ENCODE results near the gene ASB13.

The ASB13 gene, protein sequence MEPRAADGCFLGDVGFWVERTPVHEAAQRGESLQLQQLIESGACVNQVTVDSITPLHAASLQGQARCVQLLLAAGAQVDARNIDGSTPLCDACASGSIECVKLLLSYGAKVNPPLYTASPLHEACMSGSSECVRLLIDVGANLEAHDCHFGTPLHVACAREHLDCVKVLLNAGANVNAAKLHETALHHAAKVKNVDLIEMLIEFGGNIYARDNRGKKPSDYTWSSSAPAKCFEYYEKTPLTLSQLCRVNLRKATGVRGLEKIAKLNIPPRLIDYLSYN

DNA sequence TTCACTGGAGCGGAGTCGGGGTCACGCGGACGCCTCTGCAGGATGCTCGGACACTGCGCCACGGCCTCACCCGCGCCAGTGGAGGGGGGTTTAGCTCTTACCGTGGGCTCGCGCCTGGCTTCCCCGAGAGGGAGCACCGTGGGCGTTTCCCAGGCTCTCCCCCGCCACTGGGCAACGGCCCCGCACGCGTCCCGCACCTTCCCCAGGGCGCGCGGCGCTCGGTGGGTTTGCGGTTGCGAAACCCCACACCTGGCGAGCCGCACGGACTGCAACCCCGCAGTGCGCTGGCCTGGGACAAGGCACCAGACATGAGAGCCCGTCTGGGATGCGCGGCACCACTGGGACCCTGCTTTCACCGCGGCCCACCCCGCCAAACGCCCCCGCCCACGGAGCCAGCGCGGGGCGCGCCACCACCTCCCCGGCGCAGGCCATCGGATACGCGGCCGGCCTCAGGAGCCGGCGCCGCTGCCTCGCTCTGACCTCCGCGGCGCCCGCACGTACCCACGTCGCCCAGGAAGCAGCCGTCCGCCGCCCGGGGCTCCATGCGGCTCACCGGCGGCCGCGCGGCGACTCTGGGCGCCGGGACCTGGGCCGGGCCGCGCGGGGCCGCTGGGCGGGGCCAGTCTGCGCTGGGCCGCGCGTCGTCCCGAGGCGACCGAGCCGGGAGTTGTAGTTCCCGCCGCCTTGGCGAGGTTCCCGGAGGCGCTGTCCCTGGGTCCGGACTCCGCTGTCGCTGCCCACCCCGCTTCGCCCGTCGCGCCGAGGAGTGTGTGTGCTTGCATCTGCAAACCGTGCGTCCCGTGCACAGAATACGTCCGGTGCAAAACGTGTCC lies at the start of gene ASB13:
Gene ASB13, minus strand, starts transcription at position 588 of the 833 bp plus-strand sequence. Its CDS starts 44 bp downstream, at position 544.
- DNase-seq (ENCODE audit: low read depth): no peak

DNA sequence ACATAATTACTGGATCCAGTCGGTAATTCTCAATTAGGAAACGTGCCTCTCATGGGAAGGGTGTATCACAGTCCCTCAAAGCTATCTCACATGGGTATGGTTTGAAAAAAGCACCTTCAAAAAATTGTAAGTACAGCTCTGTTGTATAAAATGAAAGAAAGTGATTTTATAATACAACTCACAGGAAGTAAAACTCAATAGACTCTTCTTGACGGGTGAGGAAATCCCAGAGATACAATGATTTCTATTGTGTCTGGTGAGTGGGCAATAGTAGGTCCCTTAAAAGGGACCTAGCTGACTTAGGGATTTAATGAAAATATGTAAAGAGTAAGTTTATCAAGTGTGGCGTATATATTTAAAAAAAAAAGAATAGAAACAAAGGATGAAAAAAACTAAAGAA lies 45.2 kb upstream of the ASB13 start:
- no peak for DNase-seq (ENCODE audit: low read depth)

DNA sequence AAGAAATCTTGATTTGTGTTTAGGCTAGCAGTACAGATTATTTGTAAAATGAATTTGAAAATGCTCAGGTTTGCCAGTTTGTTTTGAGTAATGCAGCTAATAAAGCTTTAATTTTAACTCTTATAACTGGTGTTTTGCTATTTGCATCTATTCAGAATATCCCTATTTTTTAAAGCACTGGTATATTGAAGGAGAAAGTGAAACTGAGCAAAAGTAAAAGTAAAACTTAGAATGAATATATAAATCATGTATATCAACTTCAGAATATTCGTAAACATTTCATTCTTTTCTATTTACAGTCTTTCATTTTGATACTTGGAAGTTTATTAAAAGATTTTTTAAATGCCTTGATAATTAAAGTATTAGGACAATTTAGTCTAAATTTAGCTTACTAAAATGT lies 44.5 kb upstream of the ASB13 start:
- DNase-seq (ENCODE audit: low read depth): no peak

DNA sequence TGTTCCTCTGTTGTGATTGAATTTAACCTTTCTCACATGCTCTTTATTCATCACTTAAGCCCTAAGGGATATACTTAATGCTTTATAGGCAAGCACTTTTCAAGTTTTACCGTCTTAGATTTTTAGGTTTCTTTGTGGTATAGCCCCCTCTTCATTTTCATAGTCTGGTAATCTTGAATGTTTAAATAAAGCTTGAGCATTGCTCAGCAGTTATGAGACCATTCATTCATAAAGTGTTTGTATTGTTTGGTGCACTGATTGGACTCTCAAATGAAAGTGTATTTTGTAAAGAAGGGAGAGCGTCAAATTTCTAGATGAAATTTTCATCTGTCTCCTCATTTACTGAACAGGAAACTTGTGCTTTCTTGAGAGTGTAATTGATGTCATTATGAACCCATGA lies 43.5 kb upstream of the ASB13 start:
- DNase-seq (ENCODE audit: low read depth): no peak

DNA sequence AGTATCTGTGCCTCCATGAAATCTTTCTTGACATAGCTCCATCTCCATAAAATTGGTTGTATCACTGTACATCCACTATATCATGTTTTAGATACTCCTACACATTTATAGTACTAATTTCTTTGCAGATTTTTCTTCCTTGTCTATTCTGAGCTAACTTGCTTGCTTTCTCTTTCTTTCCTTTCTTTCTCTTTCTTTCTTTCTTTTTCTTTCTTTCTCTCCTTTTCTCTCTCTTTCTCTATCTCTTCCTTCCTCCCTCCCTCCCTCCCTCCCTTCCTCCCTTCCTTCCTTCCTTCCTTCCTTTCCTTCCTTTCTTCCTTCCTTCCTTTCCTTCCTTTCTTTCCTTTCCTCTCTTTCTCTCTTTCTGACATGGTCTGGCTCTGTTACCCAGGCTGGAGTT lies 42.0 kb upstream of the ASB13 start:
- no peak for DNase-seq (ENCODE audit: low read depth)

DNA sequence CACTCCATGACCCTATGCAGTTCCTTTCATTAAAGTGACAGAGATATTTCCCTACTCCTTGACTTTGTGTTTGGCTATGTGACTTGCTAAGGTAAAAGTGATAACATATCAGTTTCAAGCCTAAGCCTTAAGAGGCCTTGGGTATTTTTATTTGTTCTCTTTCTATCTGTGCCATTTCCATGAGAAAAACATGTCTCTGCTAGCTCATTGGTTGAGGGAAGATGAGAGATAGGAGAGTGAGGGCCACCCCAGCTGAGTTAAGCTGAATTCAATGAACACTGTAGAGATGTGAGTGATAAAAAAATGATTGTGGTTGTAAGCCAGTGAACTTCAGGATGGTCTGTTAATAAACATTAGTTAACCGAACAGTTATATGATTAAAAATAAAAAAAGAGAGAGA lies 31.7 kb upstream of the ASB13 start:
- DNase-seq (ENCODE audit: low read depth): no peak

DNA sequence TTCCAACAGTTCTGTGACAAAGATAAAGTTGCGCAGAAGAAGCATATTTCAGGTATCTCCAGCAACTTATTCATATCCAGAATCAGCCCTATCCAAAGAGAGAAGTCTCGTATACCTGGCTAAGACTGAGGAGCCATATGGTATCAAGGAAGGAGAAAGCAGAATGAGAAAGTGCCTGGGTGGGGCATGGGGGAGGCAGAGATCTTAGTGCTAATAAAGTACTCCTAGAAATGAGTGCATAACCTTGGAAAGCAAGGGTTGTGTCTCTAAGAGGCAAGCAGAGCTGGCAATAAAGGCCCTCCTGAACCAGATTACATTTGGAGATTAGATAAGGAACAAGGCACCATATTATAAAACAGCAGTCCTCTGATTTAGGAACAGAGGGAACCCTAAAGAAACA lies 30.9 kb upstream of the ASB13 start:
- DNase-seq (ENCODE audit: low read depth): no peak

DNA sequence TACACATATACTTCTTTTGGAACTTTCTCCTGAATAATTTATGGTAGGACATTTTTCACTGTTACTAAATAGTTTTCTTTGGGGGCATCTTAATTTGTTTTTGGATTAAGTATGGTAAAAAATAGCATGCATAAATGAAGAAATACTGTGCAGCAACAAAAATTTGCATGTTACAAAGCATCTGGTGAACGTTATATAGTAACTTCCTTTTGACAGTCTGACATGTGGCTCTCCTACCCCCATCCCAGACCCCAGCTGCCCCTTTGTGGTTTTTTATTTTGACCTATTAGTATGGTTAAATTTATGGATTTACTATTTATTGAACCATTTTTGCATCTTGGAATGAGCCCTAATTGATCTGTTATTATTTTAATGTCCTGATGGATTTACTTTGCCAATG lies 28.2 kb upstream of the ASB13 start:
- DNase-seq (ENCODE audit: low read depth): no peak

DNA sequence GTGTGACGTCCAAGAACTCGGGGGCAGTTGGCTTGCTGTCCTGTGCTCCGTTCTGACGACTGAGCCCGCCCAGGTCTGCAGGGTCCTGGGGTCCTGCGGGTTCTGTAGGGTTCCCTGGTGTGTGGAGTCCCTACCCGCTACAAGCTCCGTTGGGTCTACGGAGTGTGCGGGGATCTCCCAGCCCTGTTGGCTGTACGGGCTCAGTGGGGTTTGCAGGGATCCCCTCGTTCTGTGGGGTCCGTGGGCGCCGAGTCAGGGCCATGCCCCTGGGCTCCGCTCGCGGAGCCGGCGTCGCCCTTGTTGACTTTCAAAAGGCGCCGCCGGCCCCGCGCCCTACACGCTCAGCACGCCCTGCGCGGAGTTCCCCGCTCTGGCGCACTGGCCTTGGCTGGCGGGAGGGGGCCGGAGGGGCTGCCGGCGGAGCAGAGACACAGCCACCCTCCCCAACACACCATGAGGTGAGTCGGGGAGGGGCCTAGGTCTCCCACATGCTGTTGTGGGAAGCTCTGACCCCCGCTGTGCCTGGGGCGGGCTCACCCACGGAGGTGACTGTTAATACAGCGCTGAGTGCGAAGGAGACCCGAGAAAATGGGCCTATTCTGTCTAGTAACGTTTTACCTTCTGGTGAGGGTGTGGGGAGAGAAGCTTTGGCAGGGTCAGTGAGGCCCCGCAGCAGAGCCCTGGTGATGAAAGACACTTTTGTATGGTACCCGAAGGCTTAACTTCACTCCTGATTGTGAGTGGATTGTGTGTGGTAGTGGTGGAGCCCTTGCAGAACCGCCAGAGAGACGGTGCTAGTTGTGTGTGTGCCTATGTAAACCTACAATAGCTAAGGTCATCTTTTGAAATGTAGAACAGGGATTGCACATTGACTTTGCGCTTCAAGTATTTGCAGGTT lies 26.3 kb upstream of the ASB13 start:
- peak; percentile 64 for DNase-seq (ENCODE audit: low read depth)

DNA sequence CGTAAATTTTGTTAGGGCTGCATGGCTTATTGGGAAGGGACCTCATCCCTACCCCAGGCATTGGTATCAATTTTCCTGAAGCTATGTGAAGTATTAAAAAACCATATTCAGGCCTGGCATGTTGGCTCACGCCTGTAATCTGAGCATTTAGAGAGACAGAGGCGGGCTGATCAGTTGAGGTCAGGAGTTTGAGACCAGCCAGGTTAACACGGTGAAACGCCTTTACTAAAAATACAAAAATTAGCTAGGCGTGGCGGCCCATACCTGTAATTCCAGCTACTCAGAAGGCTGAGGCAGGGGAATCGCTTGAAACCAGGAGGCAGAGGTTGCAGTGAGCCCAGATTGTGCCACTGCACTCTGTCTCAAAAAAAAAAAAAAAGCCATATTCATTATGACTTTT lies 25.4 kb upstream of the ASB13 start:
- DNase-seq (ENCODE audit: low read depth): no peak

DNA sequence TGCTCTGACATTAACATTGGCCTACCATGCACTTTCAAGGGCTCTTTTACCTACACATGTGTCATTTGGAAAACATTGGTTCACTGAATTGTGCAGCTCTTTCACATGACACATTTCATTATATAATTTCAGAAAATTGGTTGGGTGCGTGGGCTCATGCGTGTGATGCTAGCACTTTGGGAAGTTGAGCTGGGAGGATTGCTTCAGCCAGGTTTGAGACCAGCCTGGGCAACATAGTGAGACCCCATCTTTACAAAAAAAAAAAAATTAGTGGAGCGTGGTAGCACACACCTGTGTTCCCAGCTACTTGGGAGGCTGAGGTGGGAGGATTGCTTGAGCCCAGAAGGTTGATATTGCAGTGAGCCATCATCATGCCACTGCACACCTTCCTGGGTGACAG lies 22.2 kb upstream of the ASB13 start:
- DNase-seq (ENCODE audit: low read depth): no peak

DNA sequence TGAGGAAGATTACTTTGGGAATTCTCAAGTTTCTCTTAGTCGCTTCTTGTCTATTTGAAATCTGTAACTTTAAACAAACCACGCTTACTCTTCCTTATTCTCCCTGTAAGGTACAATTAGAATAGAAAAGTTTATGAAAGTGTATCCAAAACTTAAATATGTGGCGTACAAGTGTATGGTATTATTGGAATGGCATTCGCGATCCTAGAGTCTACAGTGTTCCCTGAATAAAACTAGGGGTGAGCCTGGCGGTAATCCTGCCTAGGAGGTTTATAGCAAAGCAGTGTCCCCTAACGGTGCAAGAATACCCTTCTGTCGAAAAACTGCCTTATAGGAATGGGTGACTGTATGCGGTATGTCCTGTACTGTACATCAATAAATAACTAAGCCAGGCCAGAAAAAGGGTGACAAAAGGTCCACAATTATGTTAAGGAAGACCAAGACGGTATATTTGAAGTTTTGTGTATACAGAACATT lies 19.4 kb upstream of the ASB13 start:
- no peak for DNase-seq (ENCODE audit: low read depth)

DNA sequence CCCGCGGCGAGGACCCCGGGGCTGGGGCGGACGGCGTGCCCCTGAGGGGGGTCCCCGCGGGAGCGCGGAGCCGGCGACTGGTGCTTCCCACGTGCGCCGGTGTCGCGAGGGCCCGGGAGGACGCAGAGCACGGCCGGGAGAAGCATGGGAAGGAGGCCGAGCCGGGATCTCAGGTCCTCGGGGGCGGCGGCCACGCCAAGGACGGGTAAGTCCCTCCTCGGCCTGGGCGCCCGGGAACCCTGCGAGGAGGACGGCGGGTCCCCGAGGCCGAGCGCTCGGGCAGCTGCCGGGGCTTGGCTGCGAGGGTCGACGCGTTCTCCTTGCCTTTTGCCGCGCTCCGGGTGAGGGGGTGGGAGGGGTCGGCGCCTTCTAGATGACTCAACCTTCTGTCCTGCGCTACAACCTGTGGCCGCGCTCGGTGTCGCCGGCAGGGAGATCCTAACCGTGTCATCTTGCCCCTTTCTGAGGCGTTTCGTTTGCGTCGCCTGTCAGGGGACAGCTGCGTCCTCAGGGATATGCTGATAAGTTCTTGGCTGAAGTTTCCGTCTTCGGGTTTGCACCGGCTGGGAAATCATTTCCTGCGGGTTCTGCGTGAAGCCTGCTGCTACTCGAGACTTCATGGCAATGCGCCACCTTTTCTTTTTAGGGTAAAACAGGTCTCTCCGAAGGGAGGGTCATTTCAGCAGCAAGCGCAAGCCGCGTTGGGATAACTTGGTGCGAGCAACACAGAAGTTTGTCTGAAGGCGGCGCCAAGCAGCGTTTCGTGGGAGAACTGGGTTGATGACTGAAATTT lies 18.8 kb upstream of the ASB13 start:
- peak; percentile 49 for DNase-seq (ENCODE audit: low read depth)

DNA sequence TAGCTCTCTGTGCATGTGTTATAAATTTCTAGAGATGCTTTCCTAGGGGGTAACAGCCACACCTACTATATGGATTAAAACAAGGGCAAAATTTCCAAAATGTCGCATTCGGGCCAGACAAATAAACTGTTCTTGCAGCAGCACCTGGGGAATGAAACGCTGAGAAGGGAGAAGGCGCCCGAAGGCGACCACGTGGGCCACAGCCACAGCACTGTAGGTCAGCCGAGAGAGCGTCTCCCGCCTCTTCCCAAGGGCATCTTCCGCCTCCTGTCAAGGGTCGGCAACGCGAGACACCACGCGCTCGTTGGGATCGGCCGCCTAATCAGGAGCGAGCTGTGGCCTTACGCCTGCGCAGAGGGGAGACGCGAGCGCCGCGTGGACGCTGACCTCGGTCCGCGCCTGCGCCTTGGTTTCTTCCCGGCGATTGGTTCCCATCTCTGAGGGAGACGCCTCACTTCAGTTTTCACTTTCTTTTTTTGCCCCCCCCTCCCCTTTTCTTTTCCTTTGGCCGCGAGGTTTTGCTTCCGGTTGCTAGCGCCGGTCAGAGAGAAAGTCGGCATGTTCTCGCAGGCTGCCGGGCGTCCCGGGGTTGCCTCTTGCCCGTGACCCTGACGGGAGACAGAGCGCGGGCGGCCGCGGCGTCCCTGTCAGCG lies 18.0 kb upstream of the ASB13 start, which contains the start of gene TASOR2:
Gene TASOR2, plus strand, starts transcription at position 521 of the 653 bp plus-strand sequence. CDS start 35,805 bp downstream, outside the sequence.
- peak; percentile 96 for DNase-seq (ENCODE audit: low read depth)

DNA sequence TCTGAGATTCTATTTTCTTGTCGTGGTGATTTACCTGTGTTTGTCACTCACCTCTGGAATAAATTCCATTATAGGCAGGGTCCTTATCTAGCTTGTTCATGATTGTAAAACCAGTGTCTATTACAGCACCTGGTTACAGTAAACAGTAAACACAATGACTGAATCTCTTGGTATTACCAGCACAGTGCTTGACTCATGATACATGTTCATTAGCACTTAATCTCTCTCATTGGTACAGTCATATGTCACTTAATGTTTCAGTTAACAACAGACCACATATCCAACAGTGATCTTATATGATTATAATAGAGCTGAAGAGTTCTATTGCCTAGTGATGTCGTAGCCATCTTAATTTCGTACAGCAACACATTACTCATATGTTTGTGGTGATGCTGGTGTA lies 16.7 kb upstream of the ASB13 start:
- no peak for DNase-seq (ENCODE audit: low read depth)

DNA sequence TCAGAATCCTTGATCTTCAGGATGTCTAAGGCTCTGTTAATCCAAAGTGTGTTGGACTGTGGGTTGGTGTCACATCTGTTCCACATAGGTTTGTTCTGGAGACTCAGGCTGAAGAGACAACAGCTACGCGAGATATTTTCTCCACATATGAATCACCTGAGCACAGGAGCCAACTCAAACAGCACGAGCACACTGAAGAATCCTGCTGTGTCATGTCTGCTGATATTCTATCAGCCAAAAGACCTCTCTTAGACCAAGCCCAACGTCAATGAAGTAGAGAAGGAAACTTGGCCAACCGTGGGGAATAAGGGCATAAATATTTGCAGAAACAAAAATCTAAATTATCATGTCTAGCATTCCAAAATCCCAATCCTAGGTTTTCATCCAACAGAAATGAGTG lies 15.5 kb upstream of the ASB13 start:
- DNase-seq (ENCODE audit: low read depth): no peak

DNA sequence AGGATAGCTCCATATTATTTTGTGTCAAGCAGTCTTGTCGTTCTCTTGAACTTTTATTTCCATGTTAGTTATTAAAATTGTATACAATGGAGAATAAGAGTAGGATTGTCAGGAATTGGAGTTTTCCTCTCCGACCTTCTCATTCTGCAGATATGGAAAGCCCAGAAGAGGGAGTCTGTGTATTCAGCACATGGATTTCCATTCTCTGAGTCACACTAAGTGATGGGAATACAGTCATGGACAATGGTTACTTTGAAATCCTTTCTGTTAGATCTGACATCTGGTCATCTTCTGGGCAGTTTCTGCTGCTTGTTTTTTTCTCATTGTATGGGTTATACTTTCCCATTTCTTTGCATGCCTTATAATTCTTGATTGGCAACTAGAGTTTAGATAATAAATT lies 13.2 kb upstream of the ASB13 start:
- no peak for DNase-seq (ENCODE audit: low read depth)

DNA sequence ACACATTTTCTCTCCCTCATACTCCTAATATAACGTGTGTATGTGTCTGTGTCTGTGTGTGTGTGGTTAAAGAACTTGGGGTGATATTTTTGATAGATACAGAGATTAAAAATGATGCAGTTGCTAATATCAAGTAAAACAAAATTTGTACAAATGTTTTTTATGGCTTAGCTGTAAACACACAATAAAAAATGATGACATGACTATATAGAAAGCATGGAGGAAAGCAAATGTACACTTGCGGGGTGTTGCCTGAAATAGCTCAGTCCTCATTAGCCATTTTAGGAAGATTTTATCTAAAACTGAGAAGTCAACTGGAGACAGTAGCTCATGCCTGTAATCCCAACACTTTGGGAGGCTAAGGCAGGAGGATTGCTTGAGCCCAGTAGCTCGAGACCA lies 12.6 kb upstream of the ASB13 start:
- DNase-seq (ENCODE audit: low read depth): no peak

DNA sequence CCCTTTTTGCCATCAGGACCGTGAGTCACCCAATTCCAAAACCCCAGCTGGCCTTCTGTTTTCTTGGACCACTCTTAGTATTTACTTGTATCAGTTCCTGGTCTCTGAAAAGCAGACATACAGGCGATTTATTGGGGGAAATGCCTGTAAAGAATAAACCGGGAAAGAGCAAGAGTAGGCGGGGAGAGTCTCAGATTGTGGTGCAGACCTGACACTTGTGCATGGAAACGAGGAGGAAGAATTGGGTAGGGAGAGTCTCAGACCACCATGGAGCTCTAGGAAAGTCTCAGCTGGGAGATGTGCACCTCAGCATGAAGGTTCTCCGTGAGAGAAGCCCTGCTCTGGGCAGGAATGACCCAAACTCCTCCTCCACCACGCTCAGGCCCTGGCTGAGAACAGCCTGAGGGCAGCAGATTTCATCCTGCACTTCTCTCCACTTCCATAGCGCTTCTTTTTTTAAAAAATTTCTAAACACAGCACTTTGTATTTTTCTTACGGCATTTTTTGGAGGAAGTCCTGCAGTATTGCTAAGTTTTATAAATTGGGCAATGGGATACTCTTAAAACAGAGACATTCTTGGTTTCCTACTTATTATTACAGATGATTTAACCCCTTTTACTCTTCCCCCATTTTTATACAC lies 12.1 kb upstream of the ASB13 start:
- DNase-seq (ENCODE audit: low read depth): no peak

DNA sequence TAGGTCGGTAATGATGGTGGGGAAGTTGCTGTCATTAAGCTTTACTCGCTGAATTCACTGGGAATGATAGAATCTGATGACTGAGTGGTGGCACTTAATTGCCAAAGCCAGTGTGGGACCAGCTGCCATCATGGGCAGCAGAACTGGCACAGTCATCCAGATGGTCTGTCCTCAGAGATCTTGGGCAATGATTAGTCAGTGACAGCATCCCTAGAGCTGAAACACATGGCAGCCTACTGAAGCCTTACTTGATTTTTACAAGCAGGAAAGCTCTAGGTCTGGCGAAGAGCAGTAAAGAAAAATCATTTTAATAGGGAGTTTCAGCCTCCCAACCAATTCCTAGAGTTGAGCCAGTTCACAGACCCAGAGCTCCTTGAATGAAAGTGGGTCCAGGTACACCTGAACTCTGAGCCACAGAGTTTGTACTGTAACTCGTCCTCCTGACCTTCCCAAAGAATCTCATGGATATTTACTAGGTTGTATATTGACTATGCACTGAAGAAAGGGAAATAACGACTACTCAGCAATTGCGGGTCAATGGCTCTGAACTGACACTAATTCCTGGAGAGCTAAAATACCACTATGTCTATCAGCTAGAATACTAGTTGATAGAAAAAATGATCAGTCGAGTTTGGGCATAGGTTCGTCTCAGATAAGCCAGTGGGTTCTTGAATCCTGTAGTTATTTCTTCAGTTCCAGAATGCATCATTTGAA lies 4.4 kb upstream of the ASB13 start:
- DNase-seq (ENCODE audit: low read depth): no peak
